ENCODE results near the gene CEP85L.

The CEP85L gene

DNA sequence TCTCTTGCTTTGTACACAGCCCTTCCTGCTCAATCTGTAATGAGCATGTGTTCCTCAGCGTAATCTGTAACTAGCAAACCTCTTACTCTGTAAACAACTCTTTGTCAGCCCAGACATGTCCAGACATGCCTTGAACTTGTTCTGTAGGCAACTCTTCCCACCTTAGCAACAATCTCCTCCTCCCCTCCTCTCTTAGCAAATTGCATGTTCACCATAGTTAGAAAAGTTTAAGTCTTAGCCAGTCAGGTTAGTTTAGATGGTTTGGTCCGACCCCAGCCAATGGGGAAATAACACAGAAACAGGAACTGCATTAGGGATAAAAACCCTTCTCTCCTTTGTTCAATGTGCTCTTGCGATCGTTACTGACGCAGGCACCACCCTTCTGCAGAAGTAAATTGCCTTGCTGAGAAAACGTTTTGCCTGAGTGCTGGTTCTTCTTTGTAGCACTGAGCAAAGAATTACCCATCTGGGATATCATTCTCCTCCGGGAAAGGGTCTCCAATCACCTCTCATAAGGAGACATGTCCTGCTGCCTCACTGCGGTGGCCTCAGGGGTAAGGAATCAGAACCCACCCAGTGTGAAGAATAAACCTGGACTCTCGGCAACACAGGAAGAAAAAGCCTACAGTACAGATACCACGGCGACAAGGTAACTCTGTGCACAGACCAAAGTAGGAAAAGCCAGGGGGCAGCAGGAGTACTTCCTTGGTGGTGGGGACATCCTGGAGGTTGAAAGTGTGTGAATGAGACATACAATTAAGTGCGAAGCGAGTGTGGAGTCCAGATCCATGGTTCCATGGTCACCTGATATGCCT is 77.1 kb downstream of the CEP85L start:
- DNase-seq = no peak

- DNase-seq = no peak
Observed at GRCh38 chr6:118571121-118571520, 80.3 kb downstream of the CEP85L start.

DNA sequence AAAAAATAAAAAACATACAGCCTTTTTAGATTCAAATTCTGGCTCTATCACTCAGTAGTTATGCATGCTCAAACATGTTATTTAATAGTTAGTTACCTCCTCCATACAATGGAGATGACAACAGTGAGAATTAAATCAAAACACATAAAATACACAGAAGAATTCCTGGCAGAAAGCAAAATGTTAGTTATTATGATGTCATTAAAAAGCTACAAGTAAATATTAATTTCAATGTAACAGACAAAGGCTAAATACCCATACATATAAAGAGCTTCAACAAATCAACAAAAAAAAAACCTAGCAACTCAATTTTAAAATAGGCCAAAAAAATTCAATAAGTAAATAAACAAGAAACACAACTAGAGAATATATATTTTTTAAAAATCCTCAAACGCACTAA is 81.9 kb downstream of the CEP85L start:
- DNase-seq = no peak

GRCh38 chr6:118567974-118568373 is 83.4 kb downstream of the CEP85L start:
- DNase-seq = no peak

GRCh38 chr6:118565311-118565960 is 86.0 kb downstream of the CEP85L start:
- DNase-seq = peak; percentile 11

- no peak for DNase-seq
Observed at GRCh38 chr6:118562959-118563358, 88.4 kb downstream of the CEP85L start.

- no peak for DNase-seq
Observed at GRCh38 chr6:118562248-118562647, 89.1 kb downstream of the CEP85L start.

GRCh38 chr6:118559659-118560058 is 91.7 kb downstream of the CEP85L start:
- no peak for DNase-seq

DNA sequence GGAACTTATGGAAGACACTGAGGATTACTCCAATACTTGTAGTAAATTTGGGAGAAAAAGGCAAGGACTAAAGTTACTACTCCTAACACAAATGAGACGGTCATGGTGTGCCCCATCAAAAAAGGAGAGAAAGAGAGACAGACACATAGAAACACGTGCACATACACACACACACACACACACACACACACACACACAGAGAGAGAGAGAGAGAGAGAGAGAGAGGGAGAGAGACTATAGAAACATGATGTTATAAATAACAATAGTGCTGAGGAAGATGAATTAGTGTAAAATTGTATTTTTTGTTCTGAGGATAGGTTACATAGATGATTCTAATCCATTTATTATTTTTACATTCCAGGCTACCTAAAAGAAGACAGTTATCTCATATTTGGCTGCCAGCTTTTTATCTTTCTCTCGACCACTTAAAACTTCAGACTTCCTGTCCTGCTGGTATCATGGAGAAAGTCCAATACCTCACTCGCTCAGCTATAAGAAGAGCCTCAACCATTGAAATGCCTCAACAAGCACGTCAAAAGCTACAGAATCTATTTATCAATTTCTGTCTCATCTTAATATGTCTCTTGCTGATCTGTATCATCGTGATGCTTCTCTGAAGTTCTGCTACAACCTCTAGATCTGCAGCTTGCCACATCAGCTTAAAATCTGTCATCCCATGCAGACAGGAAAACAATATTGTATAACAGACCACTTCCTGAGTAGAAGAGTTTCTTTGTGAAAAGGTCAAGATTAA is 92.8 kb downstream of the CEP85L start:
- DNase-seq = no peak

DNA sequence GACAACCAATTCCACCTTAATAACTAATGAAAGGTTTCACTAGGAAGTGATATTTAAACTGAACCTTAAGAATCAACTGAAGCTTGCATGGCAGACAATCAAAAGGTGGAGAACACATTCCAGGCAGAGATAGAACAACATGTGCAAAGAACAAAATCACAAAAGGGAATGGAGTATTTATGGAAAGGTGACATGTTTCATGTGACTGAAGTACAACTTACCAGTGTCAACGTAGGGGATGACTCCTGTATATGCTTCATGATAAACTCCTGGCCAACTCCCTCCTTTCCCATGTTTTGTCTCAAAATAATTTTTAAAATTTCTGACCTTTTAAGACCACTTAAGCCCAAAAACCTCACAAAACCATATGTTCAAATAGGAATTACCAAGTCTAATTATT is 96.7 kb downstream of the CEP85L start:
- DNase-seq = no peak

DNA sequence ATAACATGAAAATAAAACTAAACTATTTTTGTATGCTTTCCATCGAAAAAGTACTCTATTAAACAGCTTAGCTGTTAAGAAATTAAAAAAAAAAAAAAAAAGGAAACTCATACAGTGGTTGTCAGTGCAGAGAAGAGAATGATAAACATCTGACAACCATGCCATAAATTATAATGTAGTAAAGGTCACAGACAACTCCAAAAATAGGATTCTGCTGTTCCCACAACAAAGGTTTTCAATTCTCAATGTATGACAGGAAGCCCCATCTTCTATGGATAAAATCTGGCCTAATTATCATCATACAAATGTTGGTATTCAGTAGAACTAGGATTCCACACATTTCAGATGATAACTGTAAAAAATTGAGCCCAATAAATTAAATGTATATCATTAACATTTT is 98.3 kb downstream of the CEP85L start:
- DNase-seq = no peak

DNA sequence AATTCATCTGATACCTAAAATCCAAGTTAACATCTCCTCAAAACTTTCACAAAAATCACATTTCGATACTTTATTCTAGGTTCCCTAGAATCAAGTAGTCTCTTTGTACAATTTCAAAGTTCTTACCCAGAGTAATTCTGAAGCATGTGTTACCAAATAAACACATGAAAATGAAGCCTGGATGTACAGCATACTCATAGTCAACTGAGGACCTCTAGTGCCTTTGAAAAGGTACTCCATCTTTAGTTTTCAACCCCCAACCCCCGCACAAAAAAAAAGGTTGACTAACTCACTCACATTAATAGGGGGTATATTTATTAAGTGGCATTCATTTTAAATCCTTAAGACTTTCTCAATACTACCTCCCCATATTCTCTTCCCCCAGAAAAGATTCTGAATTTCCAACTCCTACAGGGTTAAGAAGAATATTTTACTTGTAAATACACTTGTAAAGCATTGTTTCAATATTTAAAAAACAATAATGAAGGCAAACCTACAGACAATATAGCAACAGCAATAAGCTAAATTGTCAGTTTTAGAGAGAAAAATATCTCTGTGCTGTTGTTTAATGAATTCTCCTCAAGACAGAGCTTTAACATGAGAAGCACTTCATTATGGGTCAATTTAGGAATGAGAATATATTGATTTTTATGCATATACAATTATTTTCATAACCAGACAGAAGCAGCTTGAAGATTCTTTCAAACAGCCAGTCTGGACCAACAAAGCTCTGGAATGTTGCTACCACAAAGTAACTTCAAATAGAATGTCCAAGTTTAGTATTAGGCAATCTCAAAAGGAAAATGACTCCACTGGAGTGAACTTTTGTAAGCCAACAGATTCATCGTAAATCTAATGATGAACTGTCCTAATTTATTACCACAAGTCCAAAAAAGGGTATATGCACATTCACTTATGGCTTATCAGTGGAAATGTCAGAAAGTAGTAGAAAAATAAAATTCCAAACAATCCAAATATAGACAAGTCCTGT is 100.0 kb downstream of the CEP85L start:
- peak; percentile 50 for DNase-seq

DNA sequence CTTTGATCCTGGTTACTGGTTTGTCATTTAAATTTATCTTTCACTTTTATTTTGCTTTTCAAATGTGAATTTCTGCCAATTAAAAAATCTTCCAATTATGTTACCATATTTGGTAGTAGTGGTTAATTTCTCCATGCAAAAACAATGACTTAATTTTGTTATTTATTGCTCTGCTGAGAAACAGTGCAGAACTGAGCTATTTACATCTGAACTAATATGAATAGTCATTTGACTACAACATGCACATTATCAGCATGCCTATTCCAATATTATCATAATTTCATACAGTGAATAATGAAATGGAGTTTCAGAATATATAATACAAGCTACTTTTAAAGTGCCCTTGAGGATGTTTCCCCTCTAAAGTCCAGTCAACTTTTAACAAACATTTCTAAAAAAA is 102.8 kb downstream of the CEP85L start:
- DNase-seq = no peak

GRCh38 chr6:118548136-118548535 is 103.3 kb downstream of the CEP85L start, which contains the start of gene PLN:
TSS of gene PLN (plus strand) at chr6:118548296. CDS start at chr6:118558922, 10,626 bp downstream.
- DNase-seq = no peak

- no peak for DNase-seq
Observed at GRCh38 chr6:118546880-118547218, 104.5 kb downstream of the CEP85L start.

GRCh38 chr6:118546164-118546879 is 105.1 kb downstream of the CEP85L start:
- DNase-seq = no peak

DNA sequence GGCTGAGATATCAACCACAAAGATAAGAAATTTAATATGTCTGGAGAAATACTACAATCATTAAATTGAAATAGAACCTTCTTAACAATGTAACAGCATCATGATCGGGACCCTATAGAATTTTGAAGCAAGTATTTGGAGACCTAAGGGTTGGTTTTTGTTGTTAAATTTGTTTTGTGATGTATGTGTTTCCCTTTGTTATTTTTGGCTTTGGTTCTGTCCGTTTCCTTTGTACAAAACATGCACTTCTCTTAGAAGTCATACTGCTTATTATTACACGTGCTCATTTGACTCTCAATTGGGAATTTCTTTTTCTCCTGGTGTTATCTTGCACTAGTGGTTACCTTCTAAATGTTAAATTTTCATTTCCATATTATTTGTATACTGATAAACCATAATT is 107.3 kb downstream of the CEP85L start:
- DNase-seq = no peak

DNA sequence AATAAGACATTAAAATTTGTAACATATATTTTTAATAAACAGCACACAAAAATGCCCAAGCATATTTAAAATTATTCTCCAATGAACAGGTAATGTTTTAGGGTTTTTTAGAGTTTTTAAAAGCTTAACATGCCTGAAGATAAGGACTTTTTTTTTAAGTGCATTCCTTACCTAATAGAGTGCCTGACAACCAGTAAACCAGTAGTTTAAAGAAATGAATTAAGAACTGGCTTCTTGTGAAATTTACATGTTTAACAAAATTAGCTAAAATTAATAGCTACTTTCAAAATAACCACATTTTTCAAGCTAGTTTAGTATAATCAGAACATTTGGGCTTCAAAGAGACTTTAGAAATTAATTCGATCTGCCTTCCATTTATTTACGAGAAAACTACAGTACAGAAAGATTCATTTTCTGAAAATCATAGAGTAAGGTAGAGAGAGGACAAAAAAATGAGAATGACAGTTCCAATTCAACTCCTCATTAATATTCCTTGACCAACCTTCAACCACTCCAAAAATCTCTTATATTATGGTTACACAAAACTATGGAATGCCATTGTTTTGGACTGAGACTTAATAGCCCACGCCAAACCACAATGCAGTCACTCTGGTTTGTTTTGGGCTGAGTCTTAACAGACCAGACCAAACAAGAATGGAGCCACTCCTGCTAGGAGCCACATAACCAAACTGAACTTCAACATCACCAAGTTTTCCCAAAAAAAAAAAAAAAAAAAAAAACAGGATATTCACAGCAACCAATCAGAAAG is 109.0 kb downstream of the CEP85L start:
- no peak for DNase-seq

DNA sequence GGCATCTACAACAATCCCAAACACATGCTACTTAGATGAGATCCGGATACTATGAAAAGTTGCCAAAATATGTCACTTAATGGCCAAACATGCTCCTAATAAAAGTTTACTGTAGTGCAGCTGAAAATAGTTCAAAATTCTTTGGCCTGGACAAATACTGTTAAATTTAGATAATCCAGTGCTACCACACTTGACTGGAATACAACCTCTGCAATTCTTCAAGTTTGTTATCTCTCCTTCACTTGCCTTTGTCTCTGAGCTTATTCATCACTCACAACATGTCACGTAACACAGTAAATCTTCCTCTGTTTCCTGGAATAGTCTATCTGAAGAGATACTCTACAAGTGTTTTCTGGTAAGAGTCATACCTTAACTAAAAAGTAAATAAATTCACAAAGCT is 113.8 kb downstream of the CEP85L start:
- no peak for DNase-seq

GRCh38 chr6:118536478-118536877 is 114.9 kb downstream of the CEP85L start:
- no peak for DNase-seq
